Endothelial cell (in vitro differentiated cells): Measurements from ENCODE around the gene ZNF644. TPM values are rescaled to one million over a fixed set of nuclear protein-coding genes. Genes with fewer than 3 reads are reported as not detected.

Experiments used
- DNase-seq: peaks from one replicate; pipeline ENCODE4 v3.0.0; 2021; ENCODE audit warnings: low spot score
- H3K27ac Mint-ChIP-seq: one replicate; pipeline ENCODE4 v1.8.0; 2021; ENCODE audit warnings: mixed read lengths, inconsistent platforms; ENCODE audit not compliant: unreplicated experiment
- H3K27me3 Mint-ChIP-seq: one replicate; pipeline ENCODE4 v1.8.0; 2021; ENCODE audit warnings: mild to moderate bottlenecking, moderate library complexity, mixed read lengths, inconsistent platforms; ENCODE audit not compliant: unreplicated experiment
- H3K36me3 Mint-ChIP-seq: one replicate; pipeline ENCODE4 v1.8.0; 2021; ENCODE audit warnings: mild to moderate bottlenecking, low read depth, mixed read lengths, inconsistent platforms; ENCODE audit not compliant: unreplicated experiment
- H3K4me1 Mint-ChIP-seq: one replicate; pipeline ENCODE4 v1.8.0; 2021; ENCODE audit warnings: mild to moderate bottlenecking, mixed read lengths, inconsistent platforms; ENCODE audit not compliant: unreplicated experiment
- H3K4me3 Mint-ChIP-seq: one replicate; pipeline ENCODE4 v1.8.0; 2021; ENCODE audit warnings: mild to moderate bottlenecking, mixed read lengths, inconsistent platforms; ENCODE audit not compliant: unreplicated experiment
- H3K9me3 Mint-ChIP-seq: one replicate; pipeline ENCODE4 v1.8.0; 2021; ENCODE audit warnings: mixed read lengths, inconsistent platforms; ENCODE audit not compliant: unreplicated experiment
- total RNA-seq: library from RNA; stranded (reverse); fragmentation: NEBNext Ultra II Directional; extraction: Animal tissue kit (Norgen Biotek cat#: 25700); gene quantifications from one replicate; pipeline ENCODE4 v1.2.1, GENCODE V29; 2021; ENCODE audit not compliant: unreplicated experiment
- TF ChIP-seq, protein P1 (sequence below): fragments of 200-600 bp; sonication (generic); IDR thresholded peaks from one replicate; pipeline ENCODE4 v1.5.0; 2021; ENCODE audit warnings: antibody characterized with exemption; ENCODE audit not compliant: unreplicated experiment

ZNF644 gene
- total RNA-seq, 1 donor from 2014 or later, result 67.1 TPM

DNA sequence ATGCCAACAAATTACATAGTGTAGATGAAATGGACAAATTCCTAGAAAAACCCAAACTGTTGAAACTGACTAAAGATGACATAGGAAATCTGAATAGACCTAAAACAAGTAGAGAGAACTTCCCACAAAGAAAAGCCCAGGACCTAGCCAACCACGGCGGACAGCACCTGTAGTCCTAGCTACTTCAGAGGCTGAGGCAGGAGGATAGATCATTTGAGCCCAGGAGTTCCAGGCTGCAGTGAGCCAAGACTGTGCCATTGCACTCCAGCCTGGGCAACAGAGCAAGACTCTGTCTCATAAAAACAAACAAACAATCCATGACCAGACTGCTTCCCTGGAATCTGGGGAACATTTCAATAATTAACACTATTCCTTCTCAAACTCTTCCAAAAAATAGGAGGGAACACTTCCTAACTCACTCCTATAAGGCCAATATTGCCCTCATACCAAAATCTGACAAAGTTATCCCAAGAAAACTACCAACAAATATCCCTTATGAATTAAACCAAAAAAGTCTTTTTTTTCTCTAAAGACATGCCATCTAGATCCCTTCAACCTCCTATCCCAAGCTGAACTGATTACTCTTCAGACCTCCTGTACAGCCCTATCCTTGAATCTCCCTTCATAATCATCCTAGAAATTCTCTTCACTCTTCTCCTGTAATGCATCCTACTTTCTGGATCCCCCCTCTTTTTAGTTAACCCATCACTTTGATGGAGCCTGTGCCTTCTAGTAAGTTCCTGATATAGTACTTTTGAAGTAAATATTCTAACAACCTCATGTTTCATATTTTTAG is 15.5 kb downstream of the ZNF644 start:
- Mint-ChIP-seq H3K4me1 (peaks cover 3% of the 10 kb centered on the region), H3K36me3 (peaks cover 8% of the 10 kb centered on the region), H3K4me3 (no peak overlapping the region), H3K27ac (no peak overlapping the region), H3K9me3 (no peaks in the 10 kb centered on the region), H3K27me3 (peaks cover 1% of the 10 kb centered on the region)
- DNase-seq, result no peak
- TF ChIP-seq, protein P1, sequence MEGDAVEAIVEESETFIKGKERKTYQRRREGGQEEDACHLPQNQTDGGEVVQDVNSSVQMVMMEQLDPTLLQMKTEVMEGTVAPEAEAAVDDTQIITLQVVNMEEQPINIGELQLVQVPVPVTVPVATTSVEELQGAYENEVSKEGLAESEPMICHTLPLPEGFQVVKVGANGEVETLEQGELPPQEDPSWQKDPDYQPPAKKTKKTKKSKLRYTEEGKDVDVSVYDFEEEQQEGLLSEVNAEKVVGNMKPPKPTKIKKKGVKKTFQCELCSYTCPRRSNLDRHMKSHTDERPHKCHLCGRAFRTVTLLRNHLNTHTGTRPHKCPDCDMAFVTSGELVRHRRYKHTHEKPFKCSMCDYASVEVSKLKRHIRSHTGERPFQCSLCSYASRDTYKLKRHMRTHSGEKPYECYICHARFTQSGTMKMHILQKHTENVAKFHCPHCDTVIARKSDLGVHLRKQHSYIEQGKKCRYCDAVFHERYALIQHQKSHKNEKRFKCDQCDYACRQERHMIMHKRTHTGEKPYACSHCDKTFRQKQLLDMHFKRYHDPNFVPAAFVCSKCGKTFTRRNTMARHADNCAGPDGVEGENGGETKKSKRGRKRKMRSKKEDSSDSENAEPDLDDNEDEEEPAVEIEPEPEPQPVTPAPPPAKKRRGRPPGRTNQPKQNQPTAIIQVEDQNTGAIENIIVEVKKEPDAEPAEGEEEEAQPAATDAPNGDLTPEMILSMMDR, result no peak

DNA sequence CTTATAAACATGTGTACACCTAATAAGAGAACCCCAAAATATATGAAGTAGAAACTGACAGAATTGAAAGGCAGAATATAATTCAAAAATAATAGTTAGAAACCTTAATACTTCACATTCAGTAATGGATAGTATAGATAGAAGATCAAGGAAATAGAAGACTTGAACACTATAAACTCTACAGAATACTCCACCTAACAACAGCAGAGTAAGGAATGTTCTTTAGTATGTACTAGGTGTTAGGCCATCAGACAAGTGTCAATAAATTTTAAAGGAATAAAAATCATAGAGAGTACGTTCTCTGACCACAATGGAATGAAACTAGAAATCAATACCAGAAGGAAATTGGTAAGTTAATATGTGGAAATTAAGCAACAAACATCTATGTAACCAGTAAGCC is 16.6 kb downstream of the ZNF644 start:
- Mint-ChIP-seq H3K4me1 (peaks cover 3% of the 10 kb centered on the region), H3K9me3 (no peaks in the 10 kb centered on the region), H3K36me3 (peaks cover 10% of the 10 kb centered on the region), H3K27ac (no peak overlapping the region), H3K27me3 (peaks cover 1% of the 10 kb centered on the region), H3K4me3 (no peak overlapping the region)
- TF ChIP-seq, protein P1, result no peak
- no peak for DNase-seq

DNA sequence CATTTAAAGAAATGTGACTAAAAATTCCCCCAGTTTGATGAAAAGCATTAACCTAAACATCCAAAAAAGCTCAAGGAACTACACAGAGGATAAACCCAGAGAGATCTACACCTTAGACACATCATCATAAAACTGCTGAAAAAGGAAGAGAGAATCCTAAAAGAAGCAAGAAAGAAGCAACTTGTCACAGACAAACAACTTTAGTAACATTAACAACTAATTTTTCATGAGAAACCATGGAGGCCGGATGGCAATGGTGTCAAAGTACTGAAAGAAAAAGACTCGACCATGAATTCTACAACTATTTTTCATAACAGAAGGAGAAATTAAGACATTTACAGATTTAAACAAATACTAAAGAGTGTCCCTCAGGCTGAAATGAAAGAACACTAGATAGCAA is 17.7 kb downstream of the ZNF644 start:
- Mint-ChIP-seq H3K27me3 (peaks cover 1% of the 10 kb centered on the region), H3K36me3 (peaks cover 18% of the 10 kb centered on the region), H3K4me1 (peaks cover 3% of the 10 kb centered on the region), H3K9me3 (no peaks in the 10 kb centered on the region), H3K27ac (no peak overlapping the region), H3K4me3 (no peak overlapping the region)
- TF ChIP-seq, protein P1, result no peak
- no peak for DNase-seq

DNA sequence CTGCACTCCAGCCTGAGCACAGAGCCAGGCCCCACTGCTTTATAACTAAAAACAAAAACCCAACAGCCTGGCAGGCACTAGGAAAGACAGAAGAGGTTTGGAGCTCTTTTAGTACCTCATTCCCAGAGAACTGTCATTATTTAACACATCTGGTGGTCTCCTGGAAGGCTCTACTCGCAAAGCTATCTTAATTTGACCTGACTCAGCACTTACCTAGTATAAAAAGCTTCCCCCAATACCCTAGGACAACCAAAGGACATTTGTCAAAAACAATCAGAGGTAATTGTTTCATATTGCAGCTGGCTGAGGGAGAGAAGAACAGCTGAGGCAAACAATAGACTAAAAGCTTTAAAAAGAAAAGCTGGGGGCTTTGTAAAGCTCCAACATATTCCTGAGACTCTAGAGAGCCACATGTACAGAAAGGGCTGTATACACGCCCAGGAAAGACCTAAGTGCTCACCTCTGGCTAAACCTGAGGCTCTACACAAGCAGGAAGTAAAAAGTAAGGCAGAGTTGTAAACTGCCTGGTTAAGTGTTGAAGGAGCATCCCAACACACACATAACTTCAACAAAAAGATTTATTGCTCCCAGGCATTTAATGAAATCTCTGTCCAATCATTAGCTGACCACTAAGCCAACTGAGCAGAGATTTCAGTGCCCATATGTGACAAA is 25.0 kb downstream of the ZNF644 start:
- Mint-ChIP-seq H3K4me1 (no peaks in the 10 kb centered on the region), H3K27me3 (peaks cover 2% of the 10 kb centered on the region), H3K27ac (no peak overlapping the region), H3K4me3 (peak overlapping the region; percentile 44), H3K9me3 (no peaks in the 10 kb centered on the region), H3K36me3 (peaks cover 39% of the 10 kb centered on the region)
- TF ChIP-seq, protein P1, result no peak
- DNase-seq, result no peak
